ENCODE data around the gene BMP6. TPM values are rescaled to one million over a fixed set of nuclear protein-coding genes. Genes with fewer than 3 reads are reported as not detected.

Gene BMP6
- total and polyA plus RNA-seq, 2 experiments from 2014 or later = 0.84 to 2.8 TPM

- TF ChIP-seq EZH2 (IDR thresholded peaks at IDR 0.05; ENCODE audit: low read depth, unreplicated experiment) = no peak
These were observed 97.7 kb downstream of the BMP6 start (continued) for GRCh38 chr6:7823552-7823951.

- no peaks in the 10 kb centered on the region for H3K36me3 ChIP-seq (ENCODE audit: insufficient read depth)
- no peak for DNase-seq (ENCODE audit: low spot score)
- no peak overlapping the region for H3K4me2 ChIP-seq
- H3K79me2 ChIP-seq (replicated peaks; ENCODE audit: insufficient read depth) = no peaks in the 10 kb centered on the region
- H3K27ac Mint-ChIP-seq = no peak overlapping the region
- H3K27me3 Mint-ChIP-seq (ENCODE audit: insufficient read depth, low read depth, poor library complexity) = no peaks in the 10 kb centered on the region
- no peaks in the 10 kb centered on the region for H3F3A ChIP-seq (replicated peaks; ENCODE audit: low read depth)
- no peak overlapping the region for H2AFZ ChIP-seq
- no peak overlapping the region for H3K4me3 ChIP-seq
- no peaks in the 10 kb centered on the region; the same call in 2 of the 3 replicates for H3K36me3 Mint-ChIP-seq (ENCODE audit: low read depth)
- H4K20me1 ChIP-seq (replicated peaks; ENCODE audit: insufficient read depth) = no peaks in the 10 kb centered on the region
- no peak for TF ChIP-seq REST (IDR thresholded peaks at IDR 0.05; ENCODE audit: unreplicated experiment)
- TF ChIP-seq ETS1 (IDR thresholded peaks at IDR 0.05) = no peak
- no peak for TF ChIP-seq ZNF331 (CRISPR knock-in tag; IDR thresholded peaks at IDR 0.05; ENCODE audit: low read depth)
- TF ChIP-seq EZH2phosphoT487 (IDR thresholded peaks at IDR 0.05; ENCODE audit: unreplicated experiment) = no peak
- no peak for TF ChIP-seq EZH2 (IDR thresholded peaks at IDR 0.05; ENCODE audit: low read depth, unreplicated experiment)
- TF ChIP-seq ZNF462 (CRISPR knock-in tag; IDR thresholded peaks at IDR 0.05) = no peak
- TF ChIP-seq ZNF114 (CRISPR knock-in tag; IDR thresholded peaks at IDR 0.05) = no peak
- TF ChIP-seq CTCF (conservative IDR thresholded peaks at IDR 0.05; ENCODE audit: low read depth in 2 of 2) = no peak
- TF ChIP-seq POLR2AphosphoS5 (IDR thresholded peaks at IDR 0.05; ENCODE audit: low read depth) = no peak
- TF ChIP-seq STAT1 (IDR thresholded peaks at IDR 0.05; ENCODE audit: unreplicated experiment) = no peak
- no peak for TF ChIP-seq CREB1 (CRISPR knock-in tag; IDR thresholded peaks at IDR 0.05; ENCODE audit: low read depth)
- no peak for TF ChIP-seq NANOG (IDR thresholded peaks at IDR 0.05; ENCODE audit: borderline replicate concordance)
- no peak for TF ChIP-seq JUNB (IDR thresholded peaks at IDR 0.05; ENCODE audit: unreplicated experiment)
- no peaks in the 10 kb centered on the region for H3K9me2 ChIP-seq (ENCODE audit: insufficient read depth)
- peaks cover 14% of the 10 kb centered on the region for H3K4me1 ChIP-seq (ENCODE audit: insufficient read depth)
- peaks cover 22% of the 10 kb centered on the region for H3K4me1 Mint-ChIP-seq
- H3K9me3 Mint-ChIP-seq = no peaks in the 10 kb centered on the region; the same call in 1 of the 3 replicates
- no peak overlapping the region for H3K4me3 Mint-ChIP-seq
- H3K27ac ChIP-seq (ENCODE audit: low read depth) = no peak overlapping the region
- H3K27me3 ChIP-seq (ENCODE audit: insufficient read depth) = no peaks in the 10 kb centered on the region
- ATAC-seq = no peak
These were observed 100.1 kb downstream of the BMP6 start for GRCh38 chr6:7825986-7826385.
